OCI-LY7 (cell line): ENCODE data around the gene MISP.

Experiments used
- CTCF ChIP-seq: fragments of 200-600 bp; sonication (generic); conservative IDR thresholded peaks from 2 replicates; pipeline ENCODE4 v1.5.1; 2014; ENCODE audit warnings: mild to moderate bottlenecking, antibody characterized with exemption, low read length, moderate library complexity, mixed read lengths
- EZH2phosphoT487 ChIP-seq: fragments of 200-600 bp; sonication (generic); IDR thresholded peaks from 2 replicates; pipeline ENCODE4 v1.6.1; 2018; ENCODE audit warnings: low read depth, borderline replicate concordance, mild to moderate bottlenecking, mixed run types, antibody characterized with exemption, low read length, moderate library complexity, mixed read lengths

DNA sequence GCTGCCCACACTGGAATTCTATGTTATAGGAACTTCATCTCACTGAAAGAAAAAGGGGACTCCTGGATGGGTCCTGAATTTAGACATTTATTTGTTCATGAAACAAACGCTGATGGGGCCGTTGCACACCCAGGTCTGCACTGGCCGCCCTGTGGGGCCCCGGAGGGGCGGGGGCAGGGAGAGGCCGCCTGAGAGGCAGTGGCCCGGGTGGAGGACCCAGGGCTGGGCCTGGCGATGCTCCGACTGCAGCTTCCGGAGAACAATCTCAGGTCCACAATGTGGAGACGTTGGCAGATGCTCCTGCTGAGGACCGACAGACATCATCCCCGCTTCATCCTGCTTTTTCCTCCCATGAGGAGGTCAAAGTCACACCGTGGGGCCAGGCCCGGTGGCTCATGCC, 30.0 kb downstream of the MISP start:
- TF ChIP-seq CTCF (no peak), EZH2phosphoT487 (no peak)
